Psoas muscle (tissue), 8 donors: ENCODE measurements around the gene C9orf57. TPM values are rescaled to one million over a fixed set of nuclear protein-coding genes. Genes with fewer than 3 reads are reported as not detected.

Experiments
- ATAC-seq, 4 donors: fragments of 200-7000 bp; cut with Tn5 transposase; one replicate each; pipeline ENCODE4 v1.9.1; 2020; ENCODE audit warnings: moderate library complexity in 3 of 4, mild to moderate bottlenecking in 2 of 4
- DNase-seq, 2 donors: peaks; one replicate each; pipeline ENCODE4 v3.0.0-alpha.2; 2020
- H3K27ac ChIP-seq: fragments of 200-600 bp; one replicate; pipeline ENCODE4 v1.8.0; 2022
- H3K27me3 ChIP-seq, 3 donors: fragments of 200-600 bp in 1 of 3; one replicate each; pipeline versions ENCODE4 v1.6.1 to v1.8.0; 2013 to 2022; ENCODE audit warnings: low read length in 2 of 3, mild to moderate bottlenecking in 2 of 3, moderate library complexity in 1 of 3; ENCODE audit not compliant: insufficient read depth in 3 of 3
- H3K36me3 ChIP-seq, 2 donors: fragments of 200-600 bp in 1 of 2; one replicate each; pipeline versions ENCODE4 v1.6.1 to v1.8.0; 2013 to 2022; ENCODE audit warnings: low read depth in 1 of 2, mild to moderate bottlenecking in 1 of 2, moderate library complexity in 1 of 2; ENCODE audit not compliant: insufficient read depth in 1 of 2
- H3K4me1 ChIP-seq: fragments of 200-600 bp; one replicate; pipeline ENCODE4 v1.8.0; 2022
- H3K4me3 ChIP-seq: fragments of 200-600 bp; one replicate; pipeline ENCODE4 v1.8.0; 2022; ENCODE audit warnings: mild to moderate bottlenecking
- H3K9me3 ChIP-seq: fragments of 200-600 bp; one replicate; pipeline ENCODE4 v1.8.0; 2022
- CTCF ChIP-seq: fragments of 200-600 bp; IDR thresholded peaks from one replicate; pipeline ENCODE4 v1.8.0; 2022; ENCODE audit warnings: antibody characterized with exemption
- WGBS, 3 donors: extraction: QIAGEN DNeasy Blood & Tissue Kit; methylation state at CpG; one replicate each; pipeline versions ENCODE4 v1.1.6 to v1.1.7; 2013; 5-methylcytosine and 5-hydroxymethylcytosine counted together
- intact Hi-C, 2 donors: fragments of 100-400 bp; cut with DNase I; formaldehyde crosslinking; loops; one replicate each; pipeline versions ENCODE4 v1.11.0 to v1.14.2; 2022
- polyA plus RNA-seq, 3 donors: library from polyadenylated mRNA; stranded (reverse); fragments of 200-250 nt; gene quantifications; one replicate each; pipeline ENCODE4 v1.2.3, GENCODE V29; 2013
- total RNA-seq, 4 donors: library from RNA; stranded (reverse); fragmentation: NEBNext Ultra II Directional in 2 of 4; extraction: Animal tissue kit (Norgen Biotek cat#: 25700) in 2 of 4; gene quantifications; one replicate each; pipeline versions ENCODE4 v1.2.1 to v1.2.4, GENCODE V29; 2021 to 2023
- donor health status: healthy with polysubstance abuse.
- donor health status: DM: no; HTN: no; CAD: no; lungs with moderate emphysema.
- donor health status: Bipolar disorder and iron deficiency.
- donor health status: healthy.
- donor health status: DM: yes; HTN: yes; CAD: no.
- donor health status: DM: no; HTN: no; CAD: no.
- donor health status: DM: no; HTN: no; CAD: no.
- donor health status: DM: yes; HTN: yes; CAD: no.

C9orf57 gene
- total and polyA plus RNA-seq, 7 donors, result 0.09 TPM; not detected in 6

- Histone ChIP-seq H3K4me1 (no peaks in the 10 kb centered on the region), H3K36me3 (no peaks in the 10 kb centered on the region), H3K4me3 (no peak overlapping the region), H3K9me3 (no peaks in the 10 kb centered on the region), H3K27me3 (no peaks in the 10 kb centered on the region), H3K27ac (no peak overlapping the region)
- intact Hi-C loops, result no loop called here
- ATAC-seq (no peak), DNase-seq (no peak)
- TF ChIP-seq CTCF, result no peak
- 51 to 63% (median 59%) methylated on average over 5 of the region's 5 CpGs for WGBS, 3 donors
Measured at GRCh38 chr9:72006501-72006900, 53.9 kb downstream of the C9orf57 start.

- DNase-seq, result no peak
- H3K4me1 ChIP-seq, result no peaks in the 10 kb centered on the region
- no peak overlapping the region for H3K4me3 ChIP-seq
- H3K27me3 ChIP-seq, result no peaks in the 10 kb centered on the region
- H3K9me3 ChIP-seq, result no peaks in the 10 kb centered on the region
- ATAC-seq, result no peak
- intact Hi-C loops, result no loop called here
- no peak overlapping the region for H3K27ac ChIP-seq
- no peaks in the 10 kb centered on the region for H3K36me3 ChIP-seq
- no peak for TF ChIP-seq CTCF
Measured at GRCh38 chr9:72005451-72005850, 55.0 kb downstream of the C9orf57 start.

Other genes with a start within 250 kb of the C9orf57 start
- gene ABHD17B, start 149.4 kb downstream of the C9orf57 start, total RNA-seq, result 10 to 100 TPM; 10.5 to 68.3 (median 17.4) TPM
- 10 to 100 TPM in 2 of 3 donors, 1 to 10 TPM in 1; 8.4 to 25.5 (median 12.1) TPM for gene ABHD17B, start 149.4 kb downstream of the C9orf57 start, polyA plus RNA-seq
- gene C9orf85, start 149.0 kb downstream of the C9orf57 start, total RNA-seq, result 1 to 10 TPM; 5.5 to 9.3 (median 7.7) TPM
- 10 to 100 TPM in 1 of 3 donors, 1 to 10 TPM in 2; 7.1 to 13.7 (median 8.5) TPM for gene C9orf85, start 149.0 kb downstream of the C9orf57 start, polyA plus RNA-seq
- under 1 TPM; 0.09 to 0.52 (median 0.35) TPM for gene GDA, start 88.8 kb upstream of the C9orf57 start, total RNA-seq
- gene GDA, start 88.8 kb upstream of the C9orf57 start, polyA plus RNA-seq, result under 1 TPM; 0.07 to 0.16 (median 0.09) TPM